ENCODE data around the gene HOXC5.
"Not testable (repeated sequence)": the region's sequence is repeated elsewhere in the genome, so short reads cannot be mapped to it uniquely, and the experiment has no call there.

HOXC5 gene

GRCh38 chr12:54035568-54036264 lies 2.9 kb downstream of the HOXC5 start:
- DNase-seq: no peak

GRCh38 chr12:54036620-54037359 lies 3.9 kb downstream of the HOXC5 start:
- DNase-seq: no peak

GRCh38 chr12:54037360-54038283 lies 4.8 kb downstream of the HOXC5 start:
- no peak for DNase-seq

GRCh38 chr12:54038284-54038870 lies 5.5 kb downstream of the HOXC5 start:
- no peak for DNase-seq

GRCh38 chr12:54038871-54039414 lies 6.1 kb downstream of the HOXC5 start:
- DNase-seq: no peak

GRCh38 chr12:54039417-54040147 lies 6.7 kb downstream of the HOXC5 start:
- DNase-seq: no peak

GRCh38 chr12:54040148-54040494 lies 7.3 kb downstream of the HOXC5 start:
- DNase-seq: no peak

- no peak for DNase-seq
Measured at GRCh38 chr12:54040648-54041047, 7.8 kb downstream of the HOXC5 start.

GRCh38 chr12:54041097-54041690 lies 8.3 kb downstream of the HOXC5 start:
- DNase-seq: no peak

GRCh38 chr12:54042033-54042432 lies 9.2 kb downstream of the HOXC5 start:
- not testable (repeated sequence) for DNase-seq

GRCh38 chr12:54042970-54043853 lies 10.4 kb downstream of the HOXC5 start:
- DNase-seq: no peak

- DNase-seq: no peak
Measured at GRCh38 chr12:54044425-54045103, 11.7 kb downstream of the HOXC5 start.

GRCh38 chr12:54045401-54045800 lies 12.6 kb downstream of the HOXC5 start:
- no peak for DNase-seq

- DNase-seq: no peak
Measured at GRCh38 chr12:54045868-54046521, 13.1 kb downstream of the HOXC5 start.

GRCh38 chr12:54046809-54047159 lies 13.9 kb downstream of the HOXC5 start:
- DNase-seq: no peak

- DNase-seq: no peak
Measured at GRCh38 chr12:54047160-54047963, 14.5 kb downstream of the HOXC5 start.

- no peak for DNase-seq
Measured at GRCh38 chr12:54047964-54048303, 15.1 kb downstream of the HOXC5 start.

GRCh38 chr12:54048406-54049093 lies 15.7 kb downstream of the HOXC5 start:
- DNase-seq: no peak
